Astrocyte of the spinal cord (primary cell): ENCODE measurements around the gene OPHN1.
A peak's percentile ranks its signal among the peaks of the same experiment; 100 is the strongest.
"Not testable (repeated sequence)": the region's sequence is repeated elsewhere in the genome, so short reads cannot be mapped to it uniquely, and the experiment has no call there.

Experiments
- DNase-seq: peaks from one replicate; pipeline ENCODE4 v3.0.0; 2011; ENCODE audit warnings: low read depth, low spot score
- H3K4me3 ChIP-seq: 2 replicates; pipeline ENCODE4 v1.5.1; 2011; ENCODE audit warnings: low read depth, mild to moderate bottlenecking, low read length, moderate library complexity
- CTCF ChIP-seq: IDR thresholded peaks from 2 replicates; pipeline ENCODE4 v1.5.1; 2012; ENCODE audit warnings: low read depth, mild to moderate bottlenecking, low read length, inconsistent platforms
- in situ Hi-C: cut with HindIII; loops from 2 replicates; pipeline ENCODE4 v1.10.0; 2017; ENCODE audit warnings: low sequenced_read_pairs

The OPHN1 gene

DNA sequence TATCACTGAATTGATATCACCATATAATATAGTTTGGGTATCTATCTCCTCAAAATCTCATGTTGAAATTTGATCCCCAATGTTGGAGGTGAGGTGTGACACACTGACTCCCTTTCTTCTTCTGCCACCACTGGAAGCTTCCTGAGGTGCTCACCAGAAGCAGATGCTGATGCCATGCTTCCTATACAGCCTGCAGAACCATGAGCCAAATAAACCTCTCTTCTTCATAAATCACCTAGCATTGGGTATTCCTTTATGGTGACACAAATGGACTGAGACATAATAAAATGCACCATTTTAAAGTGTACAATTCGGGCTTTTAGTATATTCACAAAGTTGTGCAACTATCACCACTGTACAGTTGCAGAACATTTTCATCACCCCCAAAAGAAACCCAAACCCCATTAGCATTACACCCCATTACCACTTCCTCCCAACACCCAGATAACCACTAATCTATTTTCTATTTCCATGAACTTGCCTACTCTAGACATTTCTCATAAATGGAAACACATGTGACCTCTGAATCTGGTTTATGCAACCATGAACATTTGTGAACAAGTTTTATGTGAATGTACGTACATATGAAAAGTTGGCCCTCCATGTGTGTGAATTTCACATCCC, 148.9 kb downstream of the OPHN1 start:
- no peak for DNase-seq
- TF ChIP-seq CTCF: no peak
- in situ Hi-C loops: no loop called here
- no peak overlapping the region for H3K4me3 ChIP-seq

GRCh38 chrX:68273887-68274286, 159.4 kb downstream of the OPHN1 start:
- in situ Hi-C loops: no loop called here
- TF ChIP-seq CTCF: no peak
- DNase-seq: no peak
- no peak overlapping the region for H3K4me3 ChIP-seq

DNA sequence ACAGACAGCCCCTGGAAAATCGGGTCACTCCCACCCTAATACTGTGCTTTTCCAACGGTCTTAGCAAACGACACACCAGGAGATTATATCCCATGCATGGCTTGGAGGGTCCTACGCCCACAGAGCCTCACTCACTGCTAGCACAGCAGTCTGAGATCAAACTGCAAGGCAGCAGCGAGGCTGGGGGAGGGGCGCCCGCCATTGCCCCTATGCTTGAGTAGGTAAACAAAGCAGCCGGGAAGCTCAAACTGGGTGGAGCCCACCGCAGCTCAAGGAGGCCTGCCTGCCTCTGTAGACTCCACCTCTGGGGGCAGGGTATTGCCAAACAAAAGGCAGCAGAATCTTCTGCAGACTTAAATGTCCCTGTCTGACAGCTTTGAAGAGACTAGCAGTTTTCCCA, 168.5 kb downstream of the OPHN1 start:
- DNase-seq, in situ Hi-C loops, H3K4me3 ChIP-seq: not testable (repeated sequence)

DNA sequence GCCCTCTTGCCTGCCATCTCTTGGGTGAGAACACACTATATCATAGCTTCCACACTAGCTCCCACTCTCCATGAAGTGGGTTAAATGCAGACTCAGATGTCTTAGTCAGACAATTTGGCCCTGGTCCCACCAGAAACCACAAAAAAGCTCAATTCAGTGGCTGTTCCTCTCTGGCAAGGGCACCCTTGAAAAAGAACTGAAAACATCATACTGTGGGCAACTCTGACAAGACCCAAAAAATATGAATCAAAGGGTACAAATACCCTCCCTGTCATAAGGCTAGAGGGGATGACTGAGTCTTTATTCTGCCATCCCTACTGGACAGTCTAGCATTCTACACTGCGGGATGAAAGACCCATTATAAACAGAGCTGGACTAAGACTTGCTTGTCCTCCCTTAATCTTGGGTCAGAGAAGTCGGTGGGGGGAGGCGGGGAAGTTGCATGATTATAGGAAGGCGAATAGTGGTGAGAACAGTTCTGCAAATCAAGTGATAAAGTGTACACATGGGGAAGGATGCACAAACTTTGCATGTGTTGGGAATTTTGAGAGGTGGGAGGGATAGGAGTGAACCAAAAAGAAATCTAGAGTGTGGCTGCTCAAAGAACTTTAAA, 172.1 kb downstream of the OPHN1 start:
- TF ChIP-seq CTCF: no peak
- in situ Hi-C loops: no loop called here
- H3K4me3 ChIP-seq: no peak overlapping the region
- DNase-seq: peak; percentile 39

DNA sequence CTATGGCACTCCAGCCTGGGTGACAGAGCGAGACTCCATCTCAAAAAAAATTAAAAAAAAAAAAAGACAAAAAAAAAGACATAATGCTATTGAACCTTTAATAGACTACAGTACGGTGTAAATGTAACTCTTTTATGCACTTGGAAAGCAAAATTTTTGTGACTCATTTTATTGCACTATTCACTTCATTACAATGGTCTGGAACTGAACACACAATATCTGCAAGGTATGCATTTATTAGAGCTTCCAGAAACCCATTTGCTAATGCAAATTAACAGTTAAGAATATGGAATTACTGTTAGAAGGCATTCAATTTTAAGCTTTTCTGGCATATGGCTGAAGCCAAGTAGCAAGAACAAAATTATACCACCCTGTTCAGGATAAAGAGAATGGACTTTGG, 176.3 kb downstream of the OPHN1 start:
- no peak overlapping the region for H3K4me3 ChIP-seq
- no peak for TF ChIP-seq CTCF
- no peak for DNase-seq
- in situ Hi-C loops: no loop called here

GRCh38 chrX:68254738-68255645, 178.3 kb downstream of the OPHN1 start:
- no peak overlapping the region for H3K4me3 ChIP-seq
- no peak for DNase-seq
- TF ChIP-seq CTCF: no peak
- in situ Hi-C loops: no loop called here

- no peak for DNase-seq
- TF ChIP-seq CTCF: no peak
- no peak overlapping the region for H3K4me3 ChIP-seq
- in situ Hi-C loops: no loop called here
These were observed 180.6 kb downstream of the OPHN1 start for GRCh38 chrX:68252664-68253063.
